Trophoblast cell (in vitro differentiated cells and primary cell): Measurements from ENCODE around the gene OPN3.

Experiments
- DNase-seq, 2 donors: peaks; one replicate each; pipeline ENCODE4 v3.0.0-alpha.2; 2016
- H2AFZ ChIP-seq: 2 replicates; pipeline ENCODE4 v1.6.1; 2013; ENCODE audit warnings: low read length, moderate library complexity, mild to moderate bottlenecking; ENCODE audit not compliant: insufficient read depth, poor library complexity
- H2AK5ac ChIP-seq: 2 replicates; pipeline ENCODE4 v1.6.1; 2013; ENCODE audit warnings: mild to moderate bottlenecking, low read length
- H2BK120ac ChIP-seq: 2 replicates; pipeline ENCODE4 v1.6.1; 2013; ENCODE audit warnings: low read length, mild to moderate bottlenecking, moderate library complexity; ENCODE audit not compliant: insufficient read depth, poor library complexity
- H2BK12ac ChIP-seq: 2 replicates; pipeline ENCODE4 v1.6.1; 2013; ENCODE audit warnings: mild to moderate bottlenecking, low read length, moderate library complexity
- H2BK5ac ChIP-seq: 2 replicates; pipeline ENCODE4 v1.6.1; 2013; ENCODE audit warnings: low read length, low read depth, moderate library complexity, mild to moderate bottlenecking; ENCODE audit not compliant: poor library complexity
- H3K14ac ChIP-seq: 2 replicates; pipeline ENCODE4 v1.6.1; 2013; ENCODE audit warnings: mild to moderate bottlenecking, low read length
- H3K18ac ChIP-seq: 2 replicates; pipeline ENCODE4 v1.6.1; 2013; ENCODE audit warnings: mild to moderate bottlenecking, low read length
- H3K23ac ChIP-seq: 2 replicates; pipeline ENCODE4 v1.6.1; 2013; ENCODE audit warnings: low read length
- H3K27ac ChIP-seq: 2 replicates; pipeline ENCODE4 v1.5.1; 2013; ENCODE audit warnings: low read depth, mild to moderate bottlenecking, inconsistent platforms, low read length, moderate library complexity
- H3K27me3 ChIP-seq: 2 replicates; pipeline ENCODE4 v1.6.1; 2013; ENCODE audit warnings: inconsistent platforms, mild to moderate bottlenecking, low read length, moderate library complexity; ENCODE audit not compliant: insufficient read depth
- H3K36me3 ChIP-seq, 2 experiments: 1 replicate in 1 of 2; 2 replicates in 1 of 2; pipeline ENCODE4 v1.6.1; 2013; ENCODE audit warnings: low read length in 2 of 2, mild to moderate bottlenecking in 2 of 2, moderate library complexity in 1 of 2; ENCODE audit not compliant: insufficient read depth in 2 of 2, control insufficient read depth in 1 of 2
- H3K4ac ChIP-seq: 2 replicates; pipeline ENCODE4 v1.6.1; 2013; ENCODE audit warnings: low read depth, mild to moderate bottlenecking, low read length, moderate library complexity
- H3K4me1 ChIP-seq, 2 experiments: 1 replicate in 1 of 2; 2 replicates in 1 of 2; pipeline ENCODE4 v1.6.1; 2013; ENCODE audit warnings: low read length in 2 of 2, mild to moderate bottlenecking in 2 of 2, moderate library complexity in 1 of 2; ENCODE audit not compliant: insufficient read depth in 2 of 2, control insufficient read depth in 1 of 2
- H3K4me2 ChIP-seq: 2 replicates; pipeline ENCODE4 v1.6.1; 2013; ENCODE audit warnings: inconsistent platforms, mild to moderate bottlenecking, low read length, moderate library complexity
- H3K4me3 ChIP-seq: 2 replicates; pipeline ENCODE4 v1.5.1; 2013; ENCODE audit warnings: mild to moderate bottlenecking, low read depth, low read length, inconsistent platforms
- H3K79me1 ChIP-seq: one replicate; pipeline ENCODE4 v1.6.1; 2013; ENCODE audit warnings: low read length
- H3K79me2 ChIP-seq: 2 replicates; pipeline ENCODE4 v1.6.1; 2013; ENCODE audit warnings: low read length, mild to moderate bottlenecking; ENCODE audit not compliant: control insufficient read depth, insufficient read depth, poor library complexity
- H3K9ac ChIP-seq: 2 replicates; pipeline ENCODE4 v1.6.1; 2013; ENCODE audit warnings: mild to moderate bottlenecking, low read length
- H3K9me3 ChIP-seq: 2 replicates; pipeline ENCODE4 v1.6.1; 2013; ENCODE audit warnings: low read depth, mild to moderate bottlenecking, control low read depth, inconsistent platforms, low read length; ENCODE audit not compliant: insufficient read depth
- H4K12ac ChIP-seq: 2 replicates; pipeline ENCODE4 v1.6.1; 2013; ENCODE audit warnings: low read depth, mild to moderate bottlenecking, low read length, moderate library complexity
- H4K8ac ChIP-seq: 2 replicates; pipeline ENCODE4 v1.6.1; 2013; ENCODE audit warnings: low read depth, mild to moderate bottlenecking, low read length, moderate library complexity
- H4K91ac ChIP-seq: one replicate; pipeline ENCODE4 v1.6.1; 2013; ENCODE audit warnings: low read depth, mild to moderate bottlenecking, low read length, moderate library complexity
- WGBS: extraction: QIAGEN DNeasy Blood & Tissue Kit; methylation state at CpG from one replicate; pipeline ENCODE4 v1.1.7; 2013; ENCODE audit warnings: missing lambda C conversion rate; ENCODE audit not compliant: insufficient read length, insufficient coverage; ENCODE audit errors: extremely low coverage; 5-methylcytosine and 5-hydroxymethylcytosine counted together

The OPN3 gene

DNA sequence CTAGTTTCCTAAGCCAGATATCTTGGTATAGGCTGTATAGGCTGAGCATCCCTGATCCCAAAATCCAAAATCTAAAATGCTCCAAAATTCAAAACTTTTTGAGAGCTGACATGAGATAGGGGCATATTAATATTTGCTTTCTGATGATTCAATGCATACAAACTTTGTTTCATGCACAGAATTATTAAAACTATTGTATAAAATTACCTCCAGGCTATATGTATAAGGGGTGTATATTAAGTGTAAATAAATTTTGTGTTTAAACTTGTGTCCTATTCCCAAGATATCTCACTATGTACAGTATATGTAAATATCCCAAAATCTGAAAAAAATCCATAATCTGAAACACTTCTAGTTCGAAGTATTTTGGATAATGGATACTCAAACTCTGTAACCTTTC, 14.5 kb upstream of the OPN3 start:
- Histone ChIP-seq H3K79me1 (no peaks in the 10 kb centered on the region), H3K4me1 (no peaks in the 10 kb centered on the region), H2BK12ac (no peak overlapping the region), H3K79me2 (no peaks in the 10 kb centered on the region), H3K36me3 (no peaks in the 10 kb centered on the region), H3K4me2 (no peak overlapping the region), H2AK5ac (no peak overlapping the region), H3K23ac (no peak overlapping the region), H3K18ac (no peak overlapping the region), H4K12ac (no peak overlapping the region), H4K8ac (no peak overlapping the region), H3K27me3 (no peaks in the 10 kb centered on the region), H3K27ac (no peak overlapping the region), H3K4ac (no peak overlapping the region), H3K4me3 (no peak overlapping the region), H2AFZ (no peak overlapping the region), H3K9ac (no peak overlapping the region), H2BK120ac (no peak overlapping the region), H3K9me3 (no peaks in the 10 kb centered on the region), H2BK5ac (no peak overlapping the region), H4K91ac (no peak overlapping the region), H3K14ac (no peak overlapping the region)
- no peak for DNase-seq
- WGBS: no CpG with 5 or more reads among the region's 1 CpG

DNA sequence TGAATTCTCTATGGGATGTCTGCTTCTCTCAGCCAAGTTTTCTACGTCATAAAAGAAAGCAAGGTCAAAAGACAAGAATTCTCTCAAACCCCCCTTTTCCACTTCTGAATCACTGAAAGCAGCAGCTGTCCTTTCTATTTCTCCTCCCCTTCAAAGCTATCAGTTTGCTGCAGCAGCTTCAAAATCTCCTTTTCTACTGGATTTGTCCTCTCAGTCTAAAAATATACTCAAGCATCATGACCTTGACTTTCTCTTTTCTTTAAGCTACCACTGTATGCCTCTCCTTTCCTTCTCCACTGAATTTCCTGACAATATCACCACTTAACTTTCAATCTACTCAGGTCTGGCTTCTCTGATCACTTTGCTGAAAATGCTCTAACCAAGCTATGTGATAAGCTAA, 13.8 kb upstream of the OPN3 start:
- WGBS: no CpG with 5 or more reads among the region's 1 CpG
- Histone ChIP-seq H3K4me1 (no peaks in the 10 kb centered on the region), H3K9me3 (no peaks in the 10 kb centered on the region), H3K14ac (no peak overlapping the region), H3K4ac (no peak overlapping the region), H2AFZ (no peak overlapping the region), H3K79me2 (no peaks in the 10 kb centered on the region), H3K27me3 (no peaks in the 10 kb centered on the region), H3K27ac (no peak overlapping the region), H4K12ac (no peak overlapping the region), H3K79me1 (no peaks in the 10 kb centered on the region), H3K18ac (no peak overlapping the region), H3K9ac (no peak overlapping the region), H2BK120ac (no peak overlapping the region), H2AK5ac (no peak overlapping the region), H3K23ac (no peak overlapping the region), H3K36me3 (no peaks in the 10 kb centered on the region), H4K8ac (no peak overlapping the region), H3K4me2 (no peak overlapping the region), H3K4me3 (no peak overlapping the region), H4K91ac (no peak overlapping the region), H2BK12ac (no peak overlapping the region), H2BK5ac (no peak overlapping the region)
- no peak for DNase-seq

- H3K4me2 ChIP-seq: no peak within 1 kb of the TSS
- H4K91ac ChIP-seq: no peak within 1 kb of the TSS
- no peak within 1 kb of the TSS for H2BK5ac ChIP-seq
- no peak within 1 kb of the TSS for H4K8ac ChIP-seq
- no peak within 1 kb of the TSS for H3K18ac ChIP-seq
- H3K14ac ChIP-seq: no peak within 1 kb of the TSS
- H3K9me3 ChIP-seq: no peaks in the 10 kb centered on the region
- H3K27me3 ChIP-seq: no peaks in the 10 kb centered on the region
- no peaks in the 10 kb centered on the region for H3K36me3 ChIP-seq
- H2BK12ac ChIP-seq: no peak within 1 kb of the TSS
- no peak within 1 kb of the TSS for H2AK5ac ChIP-seq
- no peaks in the 10 kb centered on the region for H3K4me1 ChIP-seq
- H3K79me2 ChIP-seq: no peaks in the 10 kb centered on the region
- no peak within 1 kb of the TSS for H3K4ac ChIP-seq
- no peak within 1 kb of the TSS for H3K9ac ChIP-seq
- peak in 1 of 2 donors; percentile 40 for DNase-seq
- H2BK120ac ChIP-seq: no peak within 1 kb of the TSS
- H3K4me3 ChIP-seq: no peak within 1 kb of the TSS
- no peak within 1 kb of the TSS for H4K12ac ChIP-seq
- no peak within 1 kb of the TSS for H2AFZ ChIP-seq
- no peak within 1 kb of the TSS for H3K23ac ChIP-seq
- no CpG with 5 or more reads among the region's 4 CpGs for WGBS
- no peaks in the 10 kb centered on the region for H3K79me1 ChIP-seq
- H3K27ac ChIP-seq: no peak within 1 kb of the TSS
Observed at GRCh38 chr1:241652012-241652411, 11.8 kb upstream of the OPN3 start, which contains the start of gene WDR64. WDR64 (plus strand) TSS chr1:241652281; CDS start chr1:241652485, 204 bp downstream.

GRCh38 chr1:241648159-241648558, 8.0 kb upstream of the OPN3 start:
- no peak overlapping the region for H2BK12ac ChIP-seq
- H2AFZ ChIP-seq: no peak overlapping the region
- H2AK5ac ChIP-seq: no peak overlapping the region
- H3K79me1 ChIP-seq: no peaks in the 10 kb centered on the region
- no peak for DNase-seq
- H3K23ac ChIP-seq: no peak overlapping the region
- H3K4me2 ChIP-seq: no peak overlapping the region
- no peak overlapping the region for H4K12ac ChIP-seq
- no peak overlapping the region for H3K18ac ChIP-seq
- H3K4ac ChIP-seq: no peak overlapping the region
- H3K27me3 ChIP-seq: no peaks in the 10 kb centered on the region
- no peak overlapping the region for H4K8ac ChIP-seq
- H3K27ac ChIP-seq: no peak overlapping the region
- no CpG with 5 or more reads among the region's 1 CpG for WGBS
- no peak overlapping the region for H4K91ac ChIP-seq
- no peak overlapping the region for H3K14ac ChIP-seq
- H3K9me3 ChIP-seq: no peaks in the 10 kb centered on the region
- no peak overlapping the region for H3K4me3 ChIP-seq
- H3K4me1 ChIP-seq: peaks cover 7% of the 10 kb centered on the region in 2 experiments
- no peak overlapping the region for H2BK120ac ChIP-seq
- no peaks in the 10 kb centered on the region for H3K79me2 ChIP-seq
- no peaks in the 10 kb centered on the region for H3K36me3 ChIP-seq
- H3K9ac ChIP-seq: no peak overlapping the region
- H2BK5ac ChIP-seq: no peak overlapping the region
